Erythroblast (primary cell): ENCODE data around the gene CLDN14.

Source experiments
- GATA1 ChIP-seq: IDR thresholded peaks from 2 replicates; pipeline ENCODE4 v1.6.1; 2011; ENCODE audit warnings: low read depth, mild to moderate bottlenecking, control low read depth, low read length, moderate library complexity
- POLR2A ChIP-seq: IDR thresholded peaks from 2 replicates; pipeline ENCODE4 v1.6.1; 2011; ENCODE audit warnings: mild to moderate bottlenecking, low read length

DNA sequence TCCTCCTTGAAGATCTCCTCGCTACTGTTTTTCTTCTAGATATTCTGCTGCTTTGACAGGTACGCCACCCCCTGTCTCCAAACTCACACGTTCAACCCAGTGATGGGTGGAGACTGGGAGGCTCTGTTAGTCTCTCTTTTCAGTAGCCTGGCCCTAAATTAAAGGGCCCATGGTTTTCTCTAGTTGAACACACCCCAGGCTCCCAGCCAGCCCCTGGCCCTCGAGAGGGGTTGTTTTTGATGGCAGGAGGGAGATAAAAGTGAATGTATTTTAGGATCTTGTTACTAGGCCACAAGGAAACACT lies 21.6 kb upstream of the CLDN14 start:
- TF ChIP-seq POLR2A (no peak), GATA1 (no peak)
